ENCODE results near the gene HERPUD2. TPM values are rescaled to one million over a fixed set of nuclear protein-coding genes. Genes with fewer than 3 reads are reported as not detected.

Gene HERPUD2
- total RNA-seq, 1 donor from 2014 or later: 31.5 TPM

- no peak for DNase-seq
- Mint-ChIP-seq H3K4me3 (no peak overlapping the region), H3K4me1 (peaks cover 36% of the 10 kb centered on the region), H3K27ac (no peak overlapping the region), H3K27me3 (no peaks in the 10 kb centered on the region), H3K9me3 (no peaks in the 10 kb centered on the region), H3K36me3 (ENCODE audit: low read depth) (no peaks in the 10 kb centered on the region)
- TF ChIP-seq, protein P1, sequence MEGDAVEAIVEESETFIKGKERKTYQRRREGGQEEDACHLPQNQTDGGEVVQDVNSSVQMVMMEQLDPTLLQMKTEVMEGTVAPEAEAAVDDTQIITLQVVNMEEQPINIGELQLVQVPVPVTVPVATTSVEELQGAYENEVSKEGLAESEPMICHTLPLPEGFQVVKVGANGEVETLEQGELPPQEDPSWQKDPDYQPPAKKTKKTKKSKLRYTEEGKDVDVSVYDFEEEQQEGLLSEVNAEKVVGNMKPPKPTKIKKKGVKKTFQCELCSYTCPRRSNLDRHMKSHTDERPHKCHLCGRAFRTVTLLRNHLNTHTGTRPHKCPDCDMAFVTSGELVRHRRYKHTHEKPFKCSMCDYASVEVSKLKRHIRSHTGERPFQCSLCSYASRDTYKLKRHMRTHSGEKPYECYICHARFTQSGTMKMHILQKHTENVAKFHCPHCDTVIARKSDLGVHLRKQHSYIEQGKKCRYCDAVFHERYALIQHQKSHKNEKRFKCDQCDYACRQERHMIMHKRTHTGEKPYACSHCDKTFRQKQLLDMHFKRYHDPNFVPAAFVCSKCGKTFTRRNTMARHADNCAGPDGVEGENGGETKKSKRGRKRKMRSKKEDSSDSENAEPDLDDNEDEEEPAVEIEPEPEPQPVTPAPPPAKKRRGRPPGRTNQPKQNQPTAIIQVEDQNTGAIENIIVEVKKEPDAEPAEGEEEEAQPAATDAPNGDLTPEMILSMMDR (IDR thresholded peaks at IDR 0.05): no peak
- POLR2A ChIA-PET: interaction anchor here (1.0 to 3.3 kb wide), 4 partner anchors 10 to 88 kb away, joined by 3 to 21 read pairs (median 6); partner anchors contain the start of gene SEPTIN7
- ATAC-seq (ENCODE audit: low read depth): no peak
- CTCF ChIA-PET: interaction anchor here (1.1 to 3.0 kb wide), 4 partner anchors 13 to 194 kb away, joined by 3 to 12 read pairs (median 6); partner anchors contain the start of gene SEPTIN7
- intact Hi-C loops (cut with micrococcal nuclease): no loop called here
Measured at GRCh38 chr7:35712563-35713226, 17.8 kb upstream of the HERPUD2 start.

GRCh38 chr7:35707422-35707821, 12.5 kb upstream of the HERPUD2 start:
- H3K4me3 Mint-ChIP-seq: no peak overlapping the region

GRCh38 chr7:35705932-35706461, 11.1 kb upstream of the HERPUD2 start:
- CTCF ChIA-PET: no interaction called here
- Mint-ChIP-seq H3K4me1 (peaks cover 11% of the 10 kb centered on the region), H3K36me3 (ENCODE audit: low read depth) (no peaks in the 10 kb centered on the region), H3K27ac (no peak overlapping the region), H3K9me3 (no peaks in the 10 kb centered on the region), H3K4me3 (no peak overlapping the region), H3K27me3 (no peaks in the 10 kb centered on the region)
- POLR2A ChIA-PET: interaction anchor here (0.7 to 2.8 kb wide), 3 partner anchors 11 to 95 kb away, joined by 3 to 10 read pairs (median 4); partner anchors contain the start of genes HERPUD2 and SEPTIN7
- TF ChIP-seq, protein P1 (IDR thresholded peaks at IDR 0.05): no peak
- intact Hi-C loops (cut with micrococcal nuclease): loop anchor here (5.0 kb wide), 1 partner anchor 271 kb away; no protein-coding TSS in a partner anchor
- no peak for ATAC-seq (ENCODE audit: low read depth)
- no peak for DNase-seq

More at GRCh38 chr7:35707422-35707821, 12.5 kb upstream of the HERPUD2 start:
- no peaks in the 10 kb centered on the region for H3K36me3 Mint-ChIP-seq (ENCODE audit: low read depth)
- CTCF ChIA-PET: interaction anchor here (1.0 to 4.0 kb wide), 6 partner anchors 21 to 200 kb away, joined by 3 to 96 read pairs (median 20); partner anchors contain the start of gene SEPTIN7
- H3K27me3 Mint-ChIP-seq: no peaks in the 10 kb centered on the region
- H3K4me1 Mint-ChIP-seq: peaks cover 11% of the 10 kb centered on the region
- POLR2A ChIA-PET: interaction anchor here (2.8 kb wide), 1 partner anchor 12 kb away, joined by 10 read pairs; the partner anchor contains the start of gene HERPUD2
- H3K27ac Mint-ChIP-seq: no peak overlapping the region
- DNase-seq (no peak), ATAC-seq (ENCODE audit: low read depth) (no peak)
- TF ChIP-seq, protein P1 (IDR thresholded peaks at IDR 0.05): no peak
- intact Hi-C loops (cut with micrococcal nuclease): loop anchor here (5.0 kb wide), 1 partner anchor 270 kb away; no protein-coding TSS in a partner anchor
- H3K9me3 Mint-ChIP-seq: no peaks in the 10 kb centered on the region

GRCh38 chr7:35704261-35704660, 9.3 kb upstream of the HERPUD2 start:
- ChIA-PET CTCF (interaction anchor here (0.6 to 1.3 kb wide), 3 partner anchors 202 to 272 kb away, joined by 3 to 4 read pairs (median 3); no protein-coding TSS in a partner anchor), POLR2A (interaction anchor here (0.7 kb wide), 1 partner anchor 15 kb away, joined by 4 read pairs; no protein-coding TSS in a partner anchor)
- no peaks in the 10 kb centered on the region for H3K4me1 Mint-ChIP-seq
- ATAC-seq (ENCODE audit: low read depth) (no peak), DNase-seq (no peak)
- intact Hi-C loops (cut with micrococcal nuclease): no loop called here
- TF ChIP-seq, protein P1 (IDR thresholded peaks at IDR 0.05): no peak
- no peak overlapping the region for H3K27ac Mint-ChIP-seq
- no peaks in the 10 kb centered on the region for H3K9me3 Mint-ChIP-seq
- no peaks in the 10 kb centered on the region for H3K36me3 Mint-ChIP-seq (ENCODE audit: low read depth)
- no peaks in the 10 kb centered on the region for H3K27me3 Mint-ChIP-seq
- no peak overlapping the region for H3K4me3 Mint-ChIP-seq

GRCh38 chr7:35702541-35702940, 7.6 kb upstream of the HERPUD2 start:
- POLR2A ChIA-PET: no interaction called here
- Mint-ChIP-seq H3K4me3 (no peak overlapping the region), H3K27me3 (no peaks in the 10 kb centered on the region), H3K9me3 (no peaks in the 10 kb centered on the region), H3K36me3 (ENCODE audit: low read depth) (no peaks in the 10 kb centered on the region), H3K27ac (no peak overlapping the region), H3K4me1 (no peaks in the 10 kb centered on the region)
- TF ChIP-seq, protein P1 (IDR thresholded peaks at IDR 0.05): no peak
- no peak for ATAC-seq (ENCODE audit: low read depth)
- no peak for DNase-seq
- intact Hi-C loops (cut with micrococcal nuclease): no loop called here
- CTCF ChIA-PET: no interaction called here
